HEK293T (cell line): ENCODE data around the gene FADS6.
A peak's percentile ranks its signal among the peaks of the same experiment; 100 is the strongest.

Experiments
- CTCF ChIA-PET: fragments of 350-600 bp; formaldehyde crosslinking; extraction: SDS; loops from one replicate; lab custom pipeline; 2021; ENCODE audit warnings: antibody characterized with exemption, inconsistent platforms; lab: Yijun Ruan, JAX
- POLR2A ChIA-PET: fragments of 350-600 bp; formaldehyde crosslinking; extraction: SDS; loops from one replicate; lab custom pipeline; 2020; ENCODE audit warnings: antibody characterized with exemption, inconsistent platforms; lab: Yijun Ruan, JAX
- DNase-seq: peaks from one replicate; pipeline ENCODE4 v3.0.0; 2012; ENCODE audit warnings: mixed read lengths; ENCODE audit errors: extremely low spot score
- ARNT ChIP-seq: fragments of 450-650 bp; IDR thresholded peaks from 2 replicates; pipeline ENCODE4 v1.6.1; 2017; ENCODE audit warnings: mild to moderate bottlenecking
- BHLHE40 ChIP-seq: fragments of 450-650 bp; IDR thresholded peaks from 2 replicates; pipeline ENCODE4 v1.6.1; 2016; ENCODE audit warnings: mild to moderate bottlenecking, moderate library complexity, borderline replicate concordance
- CTBP1 ChIP-seq: fragments of 450-650 bp; IDR thresholded peaks from 2 replicates; pipeline ENCODE4 v1.6.1; 2016; ENCODE audit warnings: borderline replicate concordance
- ELF4 ChIP-seq: fragments of 450-650 bp; IDR thresholded peaks from 2 replicates; pipeline ENCODE4 v1.6.1; 2017; ENCODE audit warnings: antibody characterized with exemption
- FOXA1 ChIP-seq: fragments of 450-650 bp; IDR thresholded peaks from 2 replicates; pipeline ENCODE4 v1.6.1; 2016; ENCODE audit warnings: mild to moderate bottlenecking
- FOXK2 ChIP-seq: fragments of 450-650 bp; IDR thresholded peaks from 2 replicates; pipeline ENCODE4 v1.6.1; 2016; ENCODE audit warnings: mild to moderate bottlenecking
- FOXM1 ChIP-seq: fragments of 450-650 bp; IDR thresholded peaks from 2 replicates; pipeline ENCODE4 v1.6.1; 2017; ENCODE audit warnings: mild to moderate bottlenecking, borderline replicate concordance
- HDGF ChIP-seq: fragments of 450-650 bp; IDR thresholded peaks from 2 replicates; pipeline ENCODE4 v1.6.1; 2017; ENCODE audit warnings: antibody characterized with exemption, borderline replicate concordance
- L3MBTL2 ChIP-seq: fragments of 450-650 bp; conservative IDR thresholded peaks from 2 replicates; pipeline ENCODE4 v1.6.1; 2016; ENCODE audit warnings: mild to moderate bottlenecking
- LEF1 ChIP-seq: fragments of 450-650 bp; IDR thresholded peaks from 2 replicates; pipeline ENCODE4 v1.6.1; 2017; ENCODE audit warnings: mild to moderate bottlenecking, borderline replicate concordance
- NFRKB ChIP-seq: fragments of 450-650 bp; IDR thresholded peaks from 2 replicates; pipeline ENCODE4 v1.6.1; 2016; ENCODE audit warnings: mild to moderate bottlenecking, moderate library complexity
- PKNOX1 ChIP-seq: fragments of 450-650 bp; IDR thresholded peaks from 2 replicates; pipeline ENCODE4 v1.6.1; 2016
- SP1 ChIP-seq: fragments of 450-650 bp; IDR thresholded peaks from 2 replicates; pipeline ENCODE4 v1.6.1; 2017
- SUZ12 ChIP-seq: fragments of 450-650 bp; IDR thresholded peaks from 2 replicates; pipeline ENCODE4 v1.6.1; 2016; ENCODE audit warnings: mild to moderate bottlenecking
- TARDBP ChIP-seq: fragments of 450-650 bp; IDR thresholded peaks from 2 replicates; pipeline ENCODE4 v1.6.1; 2016
- ZNF384 ChIP-seq: fragments of 450-650 bp; IDR thresholded peaks from 2 replicates; pipeline ENCODE4 v1.6.1; 2016

FADS6 gene

GRCh38 chr17:74843352-74843627 is 50.1 kb downstream of the FADS6 start:
- DNase-seq: no peak
- POLR2A ChIA-PET: interaction anchor here (0.6 to 3.4 kb wide), 6 partner anchors 10 to 29 kb away, joined by 3 to 39 read pairs (median 4); partner anchors contain the start of gene FDXR
- CTCF ChIA-PET: interaction anchor here (0.9 to 2.9 kb wide), 17 partner anchors 9 to 118 kb away, joined by 3 to 25 read pairs (median 7); partner anchors contain the start of genes FDXR and GRIN2C
- no peak for TF ChIP-seq HDGF
- no peak for TF ChIP-seq ARNT
- TF ChIP-seq FOXA1: no peak
- no peak for TF ChIP-seq TARDBP
- TF ChIP-seq ELF4: no peak
- TF ChIP-seq NFRKB: no peak
- TF ChIP-seq LEF1: no peak
- no peak for TF ChIP-seq PKNOX1
- TF ChIP-seq FOXM1: no peak
- no peak for TF ChIP-seq CTBP1
- TF ChIP-seq ZNF384: no peak
- no peak for TF ChIP-seq BHLHE40
- TF ChIP-seq FOXK2: no peak
- no peak for TF ChIP-seq SP1
- no peak for TF ChIP-seq L3MBTL2
- TF ChIP-seq SUZ12: no peak

- ChIA-PET POLR2A (interaction anchor here (0.6 to 3.4 kb wide), 6 partner anchors 10 to 30 kb away, joined by 3 to 39 read pairs (median 4); partner anchors contain the start of gene FDXR), CTCF (interaction anchor here (0.9 to 2.9 kb wide), 17 partner anchors 10 to 118 kb away, joined by 3 to 25 read pairs (median 7); partner anchors contain the start of genes FDXR and GRIN2C)
- TF ChIP-seq PKNOX1: no peak
- TF ChIP-seq ELF4: no peak
- no peak for TF ChIP-seq BHLHE40
- TF ChIP-seq FOXK2: no peak
- TF ChIP-seq SUZ12: no peak
- TF ChIP-seq LEF1: no peak
- no peak for TF ChIP-seq L3MBTL2
- TF ChIP-seq NFRKB: no peak
- no peak for TF ChIP-seq HDGF
- TF ChIP-seq ARNT: no peak
- TF ChIP-seq ZNF384: no peak
- no peak for TF ChIP-seq TARDBP
- TF ChIP-seq CTBP1: no peak
- no peak for TF ChIP-seq FOXM1
- no peak for TF ChIP-seq SP1
- TF ChIP-seq FOXA1: no peak
- DNase-seq: peak; percentile 89
Observed at GRCh38 chr17:74842599-74843351, 50.7 kb downstream of the FADS6 start.

- TF ChIP-seq FOXA1 (no peak), ZNF384 (no peak), CTBP1 (no peak), LEF1 (no peak), L3MBTL2 (no peak), BHLHE40 (no peak), NFRKB (no peak)
- DNase-seq: no peak
- CTCF ChIA-PET: interaction anchor here (0.9 to 2.9 kb wide), 13 partner anchors 10 to 119 kb away, joined by 3 to 25 read pairs (median 6); partner anchors contain the start of genes FDXR and GRIN2C
- POLR2A ChIA-PET: interaction anchor here (1.0 to 3.4 kb wide), 4 partner anchors 9 to 30 kb away, joined by 3 to 39 read pairs (median 13); partner anchors contain the start of gene FDXR
Observed at GRCh38 chr17:74842146-74842598, 51.3 kb downstream of the FADS6 start.

- ChIA-PET POLR2A (interaction anchor here (0.9 to 1.1 kb wide), 2 partner anchors 11 to 364 kb away, joined by 3 read pairs; partner anchors contain the start of gene NUP85), CTCF (interaction anchor here (0.8 kb wide), 2 partner anchors 17 to 201 kb away, joined by 3 read pairs; no protein-coding TSS in a partner anchor)
- TF ChIP-seq FOXA1: no peak
- no peak for TF ChIP-seq L3MBTL2
- no peak for TF ChIP-seq FOXK2
- no peak for TF ChIP-seq SP1
- TF ChIP-seq ELF4: no peak
- TF ChIP-seq PKNOX1: no peak
- no peak for TF ChIP-seq CTBP1
- TF ChIP-seq FOXM1: no peak
- TF ChIP-seq ARNT: no peak
- TF ChIP-seq HDGF: no peak
- no peak for TF ChIP-seq TARDBP
- no peak for TF ChIP-seq LEF1
- TF ChIP-seq BHLHE40: no peak
- TF ChIP-seq ZNF384: no peak
- no peak for TF ChIP-seq NFRKB
- TF ChIP-seq SUZ12: no peak
- DNase-seq: no peak
Observed at GRCh38 chr17:74840989-74841666, 52.3 kb downstream of the FADS6 start.
